HCT116 (cell line): ENCODE results near the gene ACP1. TPM values are rescaled to one million over a fixed set of nuclear protein-coding genes. Genes with fewer than 3 reads are reported as not detected.

Source experiments
- ATAC-seq: fragments of 200-7000 bp; cut with Tn5 transposase; 2 replicates; pipeline ENCODE4 v1.9.1; 2020; ENCODE audit warnings: mild to moderate bottlenecking, moderate library complexity
- BruUV-seq: library from RNA; stranded (reverse); fragments of 400-500 nt; replicated peaks from 2 replicates; lab custom pipeline; 2021; lab: Mats Ljungman, UMichigan
- CTCF ChIA-PET: fragments of 300-600 bp; sonication (Branson Sonifier 250); formaldehyde crosslinking; loops from one replicate; lab custom pipeline; 2021; ENCODE audit warnings: antibody characterized with exemption; lab: Charles Lee
- POLR2A ChIA-PET: fragments of 300-600, 350-600 bp; sonication (Branson Sonifier 250); formaldehyde crosslinking; loops from one replicate; lab custom pipeline; 2021; ENCODE audit warnings: antibody characterized with exemption; lab: Charles Lee
- RAD21 ChIA-PET, 2 experiments: fragments of 300-600 bp; sonication (Branson Sonifier 250); formaldehyde crosslinking; loops; one replicate each; lab custom pipeline; 2023; ENCODE audit warnings: low total read pairs in 2 of 2; ENCODE audit not compliant: uncharacterized antibody in 2 of 2, unreplicated experiment in 2 of 2, low non-redundant PET in 1 of 2; lab: Charles Lee
- DNase-seq: peaks from one replicate; pipeline ENCODE4 v3.0.0-alpha.2; 2010; ENCODE audit warnings: low read depth, low spot score
- H2AFZ ChIP-seq: fragments of 200-600 bp; shearing (Covaris generic), sonication (generic); 2 replicates; pipeline ENCODE4 v1.6.1; 2017; ENCODE audit warnings: low read depth, mixed run types, mixed read lengths, antibody characterized with exemption, low read length; ENCODE audit not compliant: poor library complexity, severe bottlenecking
- H3K27ac ChIP-seq: 2 replicates; pipeline ENCODE4 v1.5.1; 2012; ENCODE audit warnings: low read depth, low read length
- H3K27me3 ChIP-seq: fragments of 200-600 bp; sonication (generic); 2 replicates; pipeline ENCODE4 v1.6.1; 2016; ENCODE audit warnings: mixed run types, low read length, mixed read lengths; ENCODE audit not compliant: insufficient read depth
- H3K36me3 ChIP-seq, 2 experiments: fragments of 200-500 bp in 1 of 2; fragments of 200-600 bp in 1 of 2; sonication (Bioruptor generic) in 1 of 2; sonication (generic) in 1 of 2; 2 replicates each; pipeline versions ENCODE4 v1.5.1 to v1.6.1; 2014 to 2016; ENCODE audit warnings: low read length in 2 of 2, inconsistent platforms in 1 of 2, mixed read lengths in 1 of 2, mixed run types in 1 of 2; ENCODE audit not compliant: insufficient read depth in 2 of 2, control insufficient read depth in 1 of 2
- H3K4me1 ChIP-seq, 2 experiments: fragments of 200-600 bp in 1 of 2; sonication (generic) in 1 of 2; 2 replicates each; pipeline versions ENCODE4 v1.5.1 to v1.6.1; 2012 to 2017; ENCODE audit warnings: low read length in 2 of 2, inconsistent platforms in 1 of 2, mild to moderate bottlenecking in 1 of 2, mixed read lengths in 1 of 2, mixed run types in 1 of 2, moderate library complexity in 1 of 2; ENCODE audit not compliant: insufficient read depth in 2 of 2, control insufficient read depth in 1 of 2
- H3K4me2 ChIP-seq: fragments of 200-600 bp; sonication (generic); 2 replicates; pipeline ENCODE4 v1.6.1; 2017; ENCODE audit warnings: mixed run types, low read length, mixed read lengths
- H3K4me3 ChIP-seq, 2 experiments: fragments of 200-600 bp in 1 of 2; sonication (generic) in 1 of 2; replicated peaks in 1 of 2; 2 replicates each; pipeline ENCODE4 v1.5.1; 2011 to 2016; ENCODE audit warnings: low read length in 2 of 2, control low read depth in 1 of 2, low read depth in 1 of 2, mild to moderate bottlenecking in 1 of 2, mixed read lengths in 1 of 2, mixed run types in 1 of 2
- H3K79me2 ChIP-seq: fragments of 200-600 bp; sonication (generic); 2 replicates; pipeline ENCODE4 v1.6.1; 2017; ENCODE audit warnings: mild to moderate bottlenecking, mixed run types, low read length, moderate library complexity, mixed read lengths; ENCODE audit not compliant: insufficient read depth
- H3K9ac ChIP-seq: fragments of 200-600 bp; sonication (generic); 2 replicates; pipeline ENCODE4 v1.6.1; 2016; ENCODE audit warnings: low read length, mixed read lengths
- H3K9me2 ChIP-seq: fragments of 200-600 bp; sonication (generic), shearing (Covaris generic); 2 replicates; pipeline ENCODE4 v1.6.1; 2017; ENCODE audit warnings: mixed run types, mild to moderate bottlenecking, moderate library complexity; ENCODE audit not compliant: insufficient read depth
- H3K9me3 ChIP-seq, 2 experiments: fragments of 200-500 bp in 1 of 2; fragments of 200-600 bp in 1 of 2; sonication (Bioruptor generic) in 1 of 2; sonication (generic) in 1 of 2; 2 replicates each; pipeline ENCODE4 v1.6.1; 2014 to 2017; ENCODE audit warnings: low read length in 2 of 2, mixed read lengths in 2 of 2, inconsistent platforms in 1 of 2, low read depth in 1 of 2, mild to moderate bottlenecking in 1 of 2, mixed run types in 1 of 2, moderate library complexity in 1 of 2; ENCODE audit not compliant: control insufficient read depth in 1 of 2, insufficient read depth in 1 of 2
- H4K20me1 ChIP-seq: fragments of 200-600 bp; sonication (generic), shearing (Covaris generic); 2 replicates; pipeline ENCODE4 v1.6.1; 2017; ENCODE audit warnings: mixed run types, mild to moderate bottlenecking, moderate library complexity; ENCODE audit not compliant: insufficient read depth
- CBX3 ChIP-seq: IDR thresholded peaks from 2 replicates; pipeline ENCODE4 v1.6.1; 2012; ENCODE audit warnings: low read depth
- CEBPB ChIP-seq: IDR thresholded peaks from 2 replicates; pipeline ENCODE4 v1.6.1; 2012; ENCODE audit warnings: low read depth
- ELF1 ChIP-seq: IDR thresholded peaks from 2 replicates; pipeline ENCODE4 v1.6.1; 2012; ENCODE audit warnings: low read depth, borderline replicate concordance
- FOSL1 ChIP-seq: IDR thresholded peaks from 2 replicates; pipeline ENCODE4 v1.6.1; 2012; ENCODE audit warnings: low read depth
- POLR2A ChIP-seq: IDR thresholded peaks from 2 replicates; pipeline ENCODE4 v1.7.0; 2011; ENCODE audit warnings: borderline replicate concordance; ENCODE audit not compliant: insufficient read depth, insufficient read length; ENCODE audit errors: extremely low read depth
- TCF7L2 ChIP-seq: IDR thresholded peaks from 2 replicates; pipeline ENCODE4 v1.7.0; 2011; ENCODE audit warnings: borderline replicate concordance, inconsistent platforms; ENCODE audit not compliant: insufficient read depth, insufficient read length; ENCODE audit errors: extremely low read depth
- YY1 ChIP-seq: IDR thresholded peaks from 2 replicates; pipeline ENCODE4 v1.6.1; 2011; ENCODE audit warnings: low read length, low read depth, moderate library complexity, mild to moderate bottlenecking; ENCODE audit not compliant: insufficient replicate concordance; ENCODE audit errors: extremely low read depth
- intact Hi-C: fragments of 100-400 bp; cut with micrococcal nuclease; formaldehyde crosslinking; loops from 2 replicates; pipeline ENCODE4 v1.10.0; 2022
- total RNA-seq: library from RNA; stranded (reverse); gene quantifications from one replicate; pipeline ENCODE4 v1.2.1, GENCODE V29; 2021; ENCODE audit not compliant: unreplicated experiment
- TF ChIP-seq, protein P1 (sequence below): IDR thresholded peaks from 2 replicates; pipeline ENCODE4 v1.6.1; 2012; ENCODE audit warnings: low read depth
- TF ChIP-seq, protein P2 (sequence below): IDR thresholded peaks from 2 replicates; pipeline ENCODE4 v1.6.1; 2012
- TF ChIP-seq, protein P3 (sequence below): IDR thresholded peaks from 2 replicates; pipeline ENCODE4 v1.6.1; 2012
- TF ChIP-seq, protein P4 (sequence below): IDR thresholded peaks from 2 replicates; pipeline ENCODE4 v1.6.1; 2011; ENCODE audit warnings: mild to moderate bottlenecking, low read length, moderate library complexity; ENCODE audit not compliant: insufficient replicate concordance; ENCODE audit errors: extremely low read depth

Gene ACP1
- total RNA-seq, 1 experiment from 2014 or later = 113 TPM

DNA sequence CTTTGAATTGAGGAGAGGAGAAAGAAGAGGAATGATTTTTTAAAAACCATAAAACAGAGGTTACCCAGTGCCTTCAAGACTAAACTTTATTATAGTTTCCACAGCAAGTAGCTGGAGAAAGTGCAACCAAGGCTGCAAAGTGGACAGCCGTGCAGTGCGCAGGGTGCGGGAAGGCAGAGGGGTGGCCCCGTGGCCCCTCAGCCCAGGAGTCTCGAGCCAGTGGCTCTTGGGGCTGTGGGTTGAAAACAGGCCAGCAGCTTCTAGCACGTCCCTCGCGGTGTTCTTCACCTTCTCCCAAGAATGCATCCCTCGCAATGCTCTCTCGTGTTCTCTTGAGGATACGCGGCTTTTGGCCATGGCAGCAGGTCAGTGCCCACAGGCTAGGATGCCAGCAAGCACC, 51.6 kb downstream of the ACP1 start:
- RAD21 ChIA-PET = no interaction called here
- no peak overlapping the region for H3K27ac ChIP-seq
- H2AFZ ChIP-seq = no peak overlapping the region
- intact Hi-C loops = no loop called here
- CTCF ChIA-PET = interaction anchor here (1.1 kb wide), 1 partner anchor 16 kb away, joined by 3 read pairs; no protein-coding TSS in a partner anchor
- H3K27me3 ChIP-seq = no peaks in the 10 kb centered on the region
- H3K4me2 ChIP-seq = no peak overlapping the region
- no peak for DNase-seq
- no peak for ATAC-seq
- H3K4me1 ChIP-seq = no peaks in the 10 kb centered on the region
- POLR2A ChIA-PET = no interaction called here
- no peaks in the 10 kb centered on the region for H4K20me1 ChIP-seq
- no peak overlapping the region for H3K4me3 ChIP-seq
- H3K9me3 ChIP-seq = no peaks in the 10 kb centered on the region
- H3K36me3 ChIP-seq = no peaks in the 10 kb centered on the region
- H3K9me2 ChIP-seq = no peaks in the 10 kb centered on the region
- TF ChIP-seq YY1 (no peak), FOSL1 (no peak), ELF1 (no peak), TCF7L2 (no peak), CEBPB (no peak), CBX3 (no peak), POLR2A (no peak)
- TF ChIP-seq, protein P1, sequence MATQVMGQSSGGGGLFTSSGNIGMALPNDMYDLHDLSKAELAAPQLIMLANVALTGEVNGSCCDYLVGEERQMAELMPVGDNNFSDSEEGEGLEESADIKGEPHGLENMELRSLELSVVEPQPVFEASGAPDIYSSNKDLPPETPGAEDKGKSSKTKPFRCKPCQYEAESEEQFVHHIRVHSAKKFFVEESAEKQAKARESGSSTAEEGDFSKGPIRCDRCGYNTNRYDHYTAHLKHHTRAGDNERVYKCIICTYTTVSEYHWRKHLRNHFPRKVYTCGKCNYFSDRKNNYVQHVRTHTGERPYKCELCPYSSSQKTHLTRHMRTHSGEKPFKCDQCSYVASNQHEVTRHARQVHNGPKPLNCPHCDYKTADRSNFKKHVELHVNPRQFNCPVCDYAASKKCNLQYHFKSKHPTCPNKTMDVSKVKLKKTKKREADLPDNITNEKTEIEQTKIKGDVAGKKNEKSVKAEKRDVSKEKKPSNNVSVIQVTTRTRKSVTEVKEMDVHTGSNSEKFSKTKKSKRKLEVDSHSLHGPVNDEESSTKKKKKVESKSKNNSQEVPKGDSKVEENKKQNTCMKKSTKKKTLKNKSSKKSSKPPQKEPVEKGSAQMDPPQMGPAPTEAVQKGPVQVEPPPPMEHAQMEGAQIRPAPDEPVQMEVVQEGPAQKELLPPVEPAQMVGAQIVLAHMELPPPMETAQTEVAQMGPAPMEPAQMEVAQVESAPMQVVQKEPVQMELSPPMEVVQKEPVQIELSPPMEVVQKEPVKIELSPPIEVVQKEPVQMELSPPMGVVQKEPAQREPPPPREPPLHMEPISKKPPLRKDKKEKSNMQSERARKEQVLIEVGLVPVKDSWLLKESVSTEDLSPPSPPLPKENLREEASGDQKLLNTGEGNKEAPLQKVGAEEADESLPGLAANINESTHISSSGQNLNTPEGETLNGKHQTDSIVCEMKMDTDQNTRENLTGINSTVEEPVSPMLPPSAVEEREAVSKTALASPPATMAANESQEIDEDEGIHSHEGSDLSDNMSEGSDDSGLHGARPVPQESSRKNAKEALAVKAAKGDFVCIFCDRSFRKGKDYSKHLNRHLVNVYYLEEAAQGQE = no peak
- TF ChIP-seq, protein P2, sequence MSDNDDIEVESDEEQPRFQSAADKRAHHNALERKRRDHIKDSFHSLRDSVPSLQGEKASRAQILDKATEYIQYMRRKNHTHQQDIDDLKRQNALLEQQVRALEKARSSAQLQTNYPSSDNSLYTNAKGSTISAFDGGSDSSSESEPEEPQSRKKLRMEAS = no peak
- TF ChIP-seq, protein P3, sequence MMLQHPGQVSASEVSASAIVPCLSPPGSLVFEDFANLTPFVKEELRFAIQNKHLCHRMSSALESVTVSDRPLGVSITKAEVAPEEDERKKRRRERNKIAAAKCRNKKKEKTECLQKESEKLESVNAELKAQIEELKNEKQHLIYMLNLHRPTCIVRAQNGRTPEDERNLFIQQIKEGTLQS = no peak
- TF ChIP-seq, protein P4, sequence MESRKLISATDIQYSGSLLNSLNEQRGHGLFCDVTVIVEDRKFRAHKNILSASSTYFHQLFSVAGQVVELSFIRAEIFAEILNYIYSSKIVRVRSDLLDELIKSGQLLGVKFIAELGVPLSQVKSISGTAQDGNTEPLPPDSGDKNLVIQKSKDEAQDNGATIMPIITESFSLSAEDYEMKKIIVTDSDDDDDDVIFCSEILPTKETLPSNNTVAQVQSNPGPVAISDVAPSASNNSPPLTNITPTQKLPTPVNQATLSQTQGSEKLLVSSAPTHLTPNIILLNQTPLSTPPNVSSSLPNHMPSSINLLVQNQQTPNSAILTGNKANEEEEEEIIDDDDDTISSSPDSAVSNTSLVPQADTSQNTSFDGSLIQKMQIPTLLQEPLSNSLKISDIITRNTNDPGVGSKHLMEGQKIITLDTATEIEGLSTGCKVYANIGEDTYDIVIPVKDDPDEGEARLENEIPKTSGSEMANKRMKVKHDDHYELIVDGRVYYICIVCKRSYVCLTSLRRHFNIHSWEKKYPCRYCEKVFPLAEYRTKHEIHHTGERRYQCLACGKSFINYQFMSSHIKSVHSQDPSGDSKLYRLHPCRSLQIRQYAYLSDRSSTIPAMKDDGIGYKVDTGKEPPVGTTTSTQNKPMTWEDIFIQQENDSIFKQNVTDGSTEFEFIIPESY = no peak
- BruUV-seq = no TSS peak
- no peaks in the 10 kb centered on the region for H3K79me2 ChIP-seq
- no peak overlapping the region for H3K9ac ChIP-seq
